Prostate gland (tissue), 2 donors: Measurements from ENCODE around the gene TP53I13.

ENCODE experiments used
- POLR2A ChIP-seq: fragments of 450-650 bp; IDR thresholded peaks from one replicate; pipeline ENCODE4 v1.6.1; 2016; ENCODE audit warnings: antibody characterized with exemption, mild to moderate bottlenecking
- POLR2AphosphoS5 ChIP-seq: sonication (generic); formaldehyde crosslinking; IDR thresholded peaks from one replicate; pipeline ENCODE4 v1.6.1; 2017; ENCODE audit warnings: antibody characterized with exemption
- TF ChIP-seq, protein P1 (sequence below), 4 experiments: fragments of 200-600 bp in 2 of 4; fragments of 450-650 bp in 2 of 4; sonication (generic) in 2 of 4; IDR thresholded peaks; 1 replicate in 3 of 4; 2 replicates in 1 of 4; pipeline ENCODE4 v1.5.1; 2016 to 2019; ENCODE audit warnings: antibody characterized with exemption in 4 of 4, mild to moderate bottlenecking in 2 of 4, moderate library complexity in 2 of 4

DNA sequence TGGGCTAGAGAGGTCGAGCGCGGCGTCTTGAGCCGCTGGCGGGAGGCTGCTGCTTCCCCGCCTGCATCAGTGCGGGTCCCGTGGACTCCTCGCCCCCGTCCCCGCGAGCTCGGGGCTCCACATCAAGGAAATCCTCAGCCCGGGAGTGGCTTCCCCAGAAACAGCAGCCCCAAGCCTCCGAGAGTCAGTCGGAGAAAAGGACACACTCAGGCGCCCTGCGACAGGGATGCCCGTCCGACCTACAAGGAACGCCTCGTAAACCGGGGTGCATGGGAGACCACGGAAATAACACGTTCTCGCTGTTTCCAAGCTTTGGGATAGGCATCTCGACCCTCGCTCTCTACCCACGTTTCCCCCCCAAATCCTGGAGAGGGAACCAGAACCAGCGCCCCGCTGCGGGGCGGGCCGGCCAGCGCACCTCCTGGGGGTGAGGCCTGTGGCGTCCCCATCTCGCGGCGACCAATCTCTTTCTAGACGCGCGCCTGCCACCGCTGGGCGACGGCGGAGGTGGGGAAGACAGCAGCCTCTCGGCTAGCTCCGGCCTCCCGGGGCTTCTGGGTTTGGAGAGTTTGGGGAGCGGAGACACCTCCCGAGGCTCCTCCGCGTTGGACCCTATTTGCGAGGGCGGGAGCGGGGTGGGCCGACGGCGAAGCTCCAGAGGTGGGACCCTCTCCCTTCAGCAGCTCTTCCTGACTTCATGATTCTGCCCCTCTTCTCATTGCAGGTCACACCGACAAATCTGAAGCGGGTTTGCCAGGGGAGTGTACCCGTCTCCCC is 759 bp upstream of the TP53I13 start:
- TF ChIP-seq, protein P1, sequence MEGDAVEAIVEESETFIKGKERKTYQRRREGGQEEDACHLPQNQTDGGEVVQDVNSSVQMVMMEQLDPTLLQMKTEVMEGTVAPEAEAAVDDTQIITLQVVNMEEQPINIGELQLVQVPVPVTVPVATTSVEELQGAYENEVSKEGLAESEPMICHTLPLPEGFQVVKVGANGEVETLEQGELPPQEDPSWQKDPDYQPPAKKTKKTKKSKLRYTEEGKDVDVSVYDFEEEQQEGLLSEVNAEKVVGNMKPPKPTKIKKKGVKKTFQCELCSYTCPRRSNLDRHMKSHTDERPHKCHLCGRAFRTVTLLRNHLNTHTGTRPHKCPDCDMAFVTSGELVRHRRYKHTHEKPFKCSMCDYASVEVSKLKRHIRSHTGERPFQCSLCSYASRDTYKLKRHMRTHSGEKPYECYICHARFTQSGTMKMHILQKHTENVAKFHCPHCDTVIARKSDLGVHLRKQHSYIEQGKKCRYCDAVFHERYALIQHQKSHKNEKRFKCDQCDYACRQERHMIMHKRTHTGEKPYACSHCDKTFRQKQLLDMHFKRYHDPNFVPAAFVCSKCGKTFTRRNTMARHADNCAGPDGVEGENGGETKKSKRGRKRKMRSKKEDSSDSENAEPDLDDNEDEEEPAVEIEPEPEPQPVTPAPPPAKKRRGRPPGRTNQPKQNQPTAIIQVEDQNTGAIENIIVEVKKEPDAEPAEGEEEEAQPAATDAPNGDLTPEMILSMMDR (IDR thresholded peaks at IDR 0.05), result peak in 2 of 4 experiments; percentile 48 to 51
- TF ChIP-seq POLR2A (no peak), POLR2AphosphoS5 (no peak)
